GM18526 (cell line): ENCODE measurements around the gene RTL10.

Experiments used
- POLR2A ChIP-seq: IDR thresholded peaks from 3 replicates; pipeline ENCODE4 v1.6.1; 2011; ENCODE audit not compliant: insufficient read length; ENCODE audit errors: extremely low read depth

RTL10 gene

GRCh38 chr22:19880786-19881569 lies 26.3 kb upstream of the RTL10 start:
- no peak for TF ChIP-seq POLR2A

DNA sequence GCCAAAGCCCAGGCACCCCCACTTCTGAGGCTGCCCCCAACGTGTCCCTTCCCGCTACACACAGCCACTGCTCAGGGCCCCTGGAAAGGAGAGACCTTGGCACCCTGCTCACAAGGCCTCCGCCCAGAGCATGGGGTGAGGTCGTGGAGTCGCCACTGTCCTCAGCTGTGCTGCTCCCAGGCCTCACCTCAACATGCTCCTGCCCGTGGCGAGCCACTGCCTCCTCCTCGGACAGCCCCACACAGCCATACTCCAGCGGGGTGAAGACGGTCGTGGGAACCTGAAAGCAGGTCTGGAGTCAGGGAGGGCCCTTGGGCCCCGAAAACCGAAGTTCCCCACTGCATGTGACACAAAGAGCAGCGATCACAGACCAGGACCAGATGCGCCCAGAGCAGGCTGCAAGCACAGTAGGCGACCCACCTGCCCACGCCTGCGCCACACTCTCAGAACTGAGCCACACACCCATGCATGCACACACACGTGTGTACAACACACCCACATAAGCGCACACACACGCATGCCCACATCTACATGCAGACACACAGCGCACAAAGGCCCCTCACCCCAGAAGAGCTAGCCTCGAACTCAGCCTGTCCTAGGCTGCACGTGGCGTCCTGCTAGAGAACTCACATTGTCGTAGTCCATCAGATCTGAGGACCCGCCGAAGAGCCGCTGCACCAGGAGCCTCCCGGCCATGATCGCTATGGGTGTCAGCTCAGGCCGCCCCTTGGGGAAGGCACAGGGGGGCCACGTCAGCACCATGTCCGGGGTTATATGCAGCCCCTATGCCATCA lies 25.5 kb upstream of the RTL10 start:
- no peak for TF ChIP-seq POLR2A

DNA sequence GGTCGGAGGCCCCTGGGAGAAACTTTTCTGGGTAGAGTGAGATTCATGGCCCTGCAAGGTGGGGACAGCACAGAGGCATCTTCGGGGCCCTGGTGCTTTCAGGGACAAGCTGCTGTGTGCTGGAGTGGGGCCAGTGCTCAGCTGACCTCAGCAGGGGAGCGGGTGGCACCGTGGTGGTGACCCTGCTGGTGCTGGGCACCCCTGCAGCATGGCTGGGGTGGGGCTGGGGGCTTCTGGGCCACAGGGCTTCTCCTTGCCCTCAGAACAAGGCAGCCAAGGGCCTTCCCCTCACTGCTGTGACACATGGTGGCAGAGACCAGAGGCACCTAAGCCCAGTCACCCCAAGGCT lies 24.9 kb upstream of the RTL10 start:
- no peak for TF ChIP-seq POLR2A

DNA sequence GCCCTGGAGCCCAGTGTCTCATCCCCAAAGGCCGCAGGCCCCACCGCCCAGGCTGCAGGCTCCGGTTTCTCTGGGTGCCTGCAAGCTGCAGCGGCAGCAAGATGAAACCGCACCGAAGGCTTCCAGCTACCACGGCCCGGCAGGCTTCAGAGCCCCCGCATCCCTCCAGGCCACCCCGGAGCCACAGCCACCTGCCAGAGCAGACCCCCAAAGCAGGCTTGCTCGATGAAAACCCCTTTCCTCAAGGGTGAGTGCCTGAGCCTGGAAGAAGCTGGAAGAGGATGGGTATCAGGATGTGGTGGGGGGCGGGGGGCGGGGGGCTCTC lies 24.5 kb upstream of the RTL10 start:
- no peak for TF ChIP-seq POLR2A

DNA sequence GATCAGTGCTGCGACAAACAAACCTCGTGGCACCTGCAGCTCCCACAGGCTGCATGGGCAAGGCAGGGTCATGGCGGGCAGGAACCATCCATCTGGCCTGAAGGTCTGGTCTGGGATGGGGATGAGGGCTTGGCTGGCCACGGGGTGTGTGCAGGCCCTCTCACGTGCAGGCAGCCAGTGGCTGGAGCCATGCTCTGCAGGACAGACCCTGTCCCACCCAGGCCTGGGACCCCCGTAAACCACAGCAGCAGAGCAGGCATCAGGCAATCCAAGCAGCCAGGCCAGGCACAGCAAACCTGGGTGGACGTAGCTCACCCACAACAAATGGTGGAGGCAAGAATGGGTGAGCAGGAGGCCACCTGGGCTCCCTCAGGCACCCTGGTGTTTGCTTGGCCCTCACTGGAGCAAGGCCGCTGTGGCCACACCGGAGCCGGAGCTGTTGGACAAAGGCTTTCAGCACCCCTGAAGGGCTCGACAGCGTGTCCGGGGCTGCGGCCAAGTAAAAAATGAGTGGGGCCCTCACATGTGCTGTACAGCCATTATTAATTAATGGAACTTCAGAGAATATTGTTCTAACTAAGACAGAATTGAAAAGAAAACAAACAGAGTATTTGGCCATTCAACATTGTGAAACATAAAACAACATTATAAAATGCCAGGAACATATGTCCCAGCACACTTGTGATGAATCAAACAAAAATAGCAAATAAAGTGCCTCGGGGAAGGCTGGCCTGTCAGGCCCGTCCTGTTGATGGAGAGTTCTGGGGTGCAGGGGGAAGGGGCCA lies 24.0 kb upstream of the RTL10 start:
- no peak for TF ChIP-seq POLR2A

DNA sequence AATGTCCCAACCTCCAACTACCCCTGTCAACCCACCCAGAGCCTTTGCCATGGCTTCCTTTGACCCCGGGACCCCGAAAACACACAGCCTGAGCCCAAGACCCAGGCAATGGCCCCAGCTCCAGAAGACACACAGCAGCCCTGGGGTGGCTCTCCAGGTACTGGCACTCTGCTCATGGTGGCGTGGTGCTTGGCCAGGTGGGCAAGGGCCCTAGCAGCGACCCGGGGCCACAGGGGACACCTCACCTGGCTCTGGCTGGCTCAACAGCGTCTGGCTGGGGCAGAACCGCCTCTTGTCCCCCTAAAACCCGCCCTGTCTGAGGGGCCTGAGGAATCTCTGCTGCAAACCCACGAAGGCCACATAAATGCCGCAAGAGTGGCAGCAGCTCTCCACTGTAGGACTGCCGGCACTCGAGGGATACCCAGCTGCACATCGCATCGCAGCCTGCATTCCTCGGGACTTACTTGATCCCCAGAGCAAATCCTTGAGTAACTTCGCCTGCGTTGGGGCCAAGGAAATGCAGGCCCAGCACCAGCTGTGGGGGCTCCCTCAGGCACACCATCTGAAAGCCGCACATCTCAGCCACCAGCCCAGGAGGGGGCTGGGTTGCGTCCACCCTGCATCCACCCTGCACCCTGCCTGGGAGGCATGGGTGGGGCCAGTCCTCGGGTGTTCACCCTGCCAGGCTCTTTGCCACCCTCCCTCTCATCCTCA lies 23.1 kb upstream of the RTL10 start:
- TF ChIP-seq POLR2A: no peak

DNA sequence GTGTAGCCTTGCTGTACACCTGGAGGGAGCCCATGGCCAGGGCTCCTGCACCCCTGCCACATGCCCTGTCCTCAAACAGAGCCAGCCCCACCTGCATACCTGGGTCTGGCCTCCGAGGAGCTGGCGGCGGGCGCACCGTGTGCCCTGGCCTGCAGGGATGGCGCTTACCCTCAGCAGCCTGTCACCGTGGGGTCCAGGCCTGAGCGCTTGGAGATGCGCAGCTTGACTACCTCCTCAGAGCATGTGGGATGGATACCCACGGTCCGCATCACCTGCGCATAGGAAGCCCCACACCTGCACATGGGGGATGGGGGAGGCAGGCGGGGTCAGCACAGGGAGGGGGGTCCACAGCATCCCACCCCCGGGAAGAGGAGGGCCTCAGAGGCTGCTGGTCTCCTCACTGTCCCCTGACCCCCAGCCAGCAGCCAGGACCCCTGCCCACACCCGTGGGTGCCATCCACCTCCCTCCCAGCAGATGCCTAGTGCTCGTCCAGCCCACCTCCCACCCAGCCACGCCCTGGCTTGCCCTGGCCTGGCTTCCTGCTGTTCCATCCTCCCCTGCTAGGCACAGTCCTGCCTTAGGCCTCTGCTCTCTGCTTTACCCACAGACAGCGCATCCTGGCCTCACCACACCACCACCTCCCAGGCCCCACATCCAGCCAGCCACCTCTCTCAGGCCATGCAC lies 22.4 kb upstream of the RTL10 start:
- no peak for TF ChIP-seq POLR2A

DNA sequence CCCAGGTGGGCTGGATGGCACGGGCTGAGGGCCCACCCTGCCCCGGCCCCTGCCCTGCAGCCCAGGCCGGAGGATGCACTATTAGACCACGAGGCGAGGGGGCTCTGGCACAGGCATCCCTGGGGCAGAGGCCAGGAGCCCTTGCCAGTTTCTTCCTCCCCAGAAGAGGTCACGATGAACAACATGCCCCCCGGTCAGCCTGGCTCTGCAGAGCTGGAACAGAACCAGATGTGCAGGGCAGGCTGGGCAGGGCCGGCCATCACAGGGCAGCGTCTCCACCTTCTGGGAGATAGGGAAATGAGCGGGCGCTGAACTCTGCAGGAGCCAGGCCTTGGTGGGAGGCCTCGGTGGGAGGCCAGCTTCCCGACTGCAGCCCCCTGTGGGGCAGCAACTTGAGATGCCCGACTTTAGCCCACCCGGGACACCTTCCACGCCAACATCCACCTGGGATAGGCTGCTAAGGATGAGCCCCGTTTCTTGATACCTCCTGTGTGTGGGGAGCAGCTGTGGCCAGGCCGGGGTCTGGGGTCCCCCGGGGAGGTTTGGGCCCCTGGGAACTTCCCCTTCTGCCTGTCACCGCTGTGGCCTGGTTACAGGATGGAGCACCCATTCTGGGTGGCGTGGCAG lies 21.8 kb upstream of the RTL10 start:
- TF ChIP-seq POLR2A: no peak

GRCh38 chr22:19875531-19876313 lies 21.0 kb upstream of the RTL10 start:
- TF ChIP-seq POLR2A: no peak

DNA sequence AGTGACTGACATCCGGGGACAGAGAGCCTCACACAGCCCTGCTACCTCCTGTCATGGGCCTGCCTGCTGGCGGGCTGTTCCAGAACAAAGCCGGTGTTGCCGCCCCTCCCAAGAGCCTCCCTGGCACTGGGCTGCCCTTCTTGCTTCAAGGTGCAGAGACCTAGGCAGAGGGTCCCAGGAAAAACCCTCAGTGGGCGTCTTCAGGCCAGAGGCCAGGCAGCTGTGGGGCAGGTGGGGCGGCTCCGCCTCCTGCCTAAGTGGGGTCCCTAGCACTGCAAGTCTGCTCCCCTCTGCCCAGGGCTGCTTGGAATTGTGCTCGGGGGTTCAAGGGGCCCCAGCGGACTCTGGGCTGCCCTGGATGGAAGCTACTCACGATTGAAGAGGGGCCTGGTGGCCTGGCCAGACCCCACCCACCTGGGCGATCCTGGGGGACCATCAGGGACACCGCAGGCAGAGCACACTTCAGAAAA lies 20.4 kb upstream of the RTL10 start:
- TF ChIP-seq POLR2A: no peak

GRCh38 chr22:19874307-19875060 lies 19.8 kb upstream of the RTL10 start:
- TF ChIP-seq POLR2A: no peak

DNA sequence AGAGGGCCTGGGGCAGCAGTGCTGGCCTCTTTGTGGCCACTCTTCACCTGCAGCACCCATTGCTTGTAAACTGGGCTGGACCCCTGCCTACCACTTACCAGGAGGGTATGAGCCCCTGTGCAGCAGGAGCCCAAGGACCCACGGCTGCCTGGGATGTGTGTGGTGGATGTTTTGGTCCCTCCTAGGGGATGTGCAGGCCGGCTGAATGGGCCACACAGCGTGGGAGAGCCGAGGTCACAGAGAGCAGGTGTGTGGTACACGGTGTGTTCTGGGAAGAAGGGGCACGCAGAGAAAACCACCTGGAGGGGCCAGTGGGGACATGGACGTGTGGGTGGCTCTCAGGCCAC lies 19.3 kb upstream of the RTL10 start:
- TF ChIP-seq POLR2A: no peak
